HG03432 (cell line): ENCODE data around the gene SH3GLB1.
"Not testable (repeated sequence)": the region's sequence is repeated elsewhere in the genome, so short reads cannot be mapped to it uniquely, and the experiment has no call there.

ENCODE experiments used
- ATAC-seq: cut with Tn5 transposase; IDR thresholded peaks from one replicate; pipeline ENCODE4 v1.9.1; 2021; ENCODE audit warnings: mild to moderate bottlenecking, moderate library complexity; ENCODE audit not compliant: unreplicated experiment

Gene SH3GLB1

DNA sequence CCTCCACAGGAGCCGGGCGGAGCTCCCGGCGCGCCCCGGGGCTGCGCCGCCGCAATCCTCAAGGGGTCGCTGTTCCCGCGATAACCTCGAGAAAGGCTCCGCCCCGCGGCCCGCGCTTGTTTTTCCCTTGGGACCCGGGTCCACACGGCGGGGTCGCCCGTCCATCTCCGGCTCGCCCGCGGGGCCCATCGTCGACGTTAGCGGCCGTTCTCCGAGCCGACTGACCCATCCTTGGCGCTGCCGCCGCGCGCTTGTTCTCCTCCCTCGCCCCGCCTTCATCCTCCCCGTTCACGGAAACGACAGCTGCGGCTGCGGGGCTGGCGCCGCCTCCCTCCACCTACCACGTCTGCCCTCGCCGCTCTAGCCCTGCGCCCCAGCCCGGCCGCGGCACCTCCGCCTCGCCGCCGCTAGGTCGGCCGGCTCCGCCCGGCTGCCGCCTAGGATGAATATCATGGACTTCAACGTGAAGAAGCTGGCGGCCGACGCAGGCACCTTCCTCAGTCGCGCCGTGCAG lies at the start of gene SH3GLB1:
SH3GLB1 (plus strand) TSS at position 119 of the 514 bp plus-strand sequence; CDS start at position 443, 324 bp downstream.
- peak; percentile 89 for ATAC-seq

DNA sequence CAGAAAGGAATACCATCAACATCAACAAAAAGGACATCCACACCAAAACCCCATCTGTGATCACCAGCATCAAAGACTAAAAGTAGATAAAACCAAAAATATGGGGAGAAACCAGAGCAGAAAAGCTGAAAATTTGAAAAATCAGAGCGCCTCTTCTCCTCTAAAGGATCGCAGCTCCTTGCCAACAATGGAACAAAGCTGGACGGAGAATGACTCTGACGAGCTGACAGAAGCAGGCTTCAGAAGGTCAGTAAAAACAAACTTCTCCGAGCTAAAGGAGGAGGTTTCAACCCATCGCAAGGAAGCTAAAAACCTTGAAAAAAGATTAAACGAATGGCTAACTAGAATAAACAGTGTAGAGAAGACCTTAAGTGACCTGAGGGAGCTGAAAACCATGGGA lies 46.0 kb upstream of the SH3GLB1 start:
- not testable (repeated sequence) for ATAC-seq

DNA sequence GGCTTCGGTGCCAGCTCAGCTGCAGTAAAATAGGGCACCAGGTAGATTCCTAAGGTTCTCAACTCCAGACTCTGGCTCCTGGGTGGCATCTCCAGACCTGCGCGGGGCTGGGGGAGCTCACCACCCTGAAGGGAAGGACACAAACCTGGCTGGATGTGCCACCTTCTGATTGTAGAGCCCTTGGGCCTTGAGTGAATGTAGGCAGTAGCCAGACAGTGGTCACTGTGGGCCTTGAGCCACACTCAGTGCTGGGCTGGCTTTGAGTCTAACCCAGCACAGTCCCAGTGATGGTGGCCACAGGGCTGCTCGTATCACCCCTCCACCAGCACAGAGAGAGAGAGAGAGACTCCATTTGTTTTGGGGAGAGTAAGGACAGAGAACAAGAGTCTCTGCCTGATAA lies 38.0 kb upstream of the SH3GLB1 start:
- ATAC-seq, result no peak

DNA sequence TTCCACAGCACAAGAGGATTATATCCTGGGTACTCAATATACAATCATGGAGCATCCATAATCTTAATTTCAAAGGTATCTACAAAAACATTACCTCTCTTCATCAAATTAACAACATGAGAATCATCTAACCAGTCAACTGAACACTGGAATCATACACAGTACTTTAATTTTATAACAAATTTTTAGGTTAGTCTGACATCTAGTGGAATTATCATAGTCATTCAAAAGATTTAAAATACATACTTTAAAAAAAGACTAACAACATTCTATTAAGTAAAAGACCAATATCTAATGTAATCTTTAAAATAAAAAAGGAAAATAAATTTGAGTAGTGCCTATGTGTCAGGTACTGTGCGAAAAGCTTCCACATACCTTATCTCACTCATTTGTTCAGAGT lies 16.8 kb upstream of the SH3GLB1 start:
- ATAC-seq, result no peak

DNA sequence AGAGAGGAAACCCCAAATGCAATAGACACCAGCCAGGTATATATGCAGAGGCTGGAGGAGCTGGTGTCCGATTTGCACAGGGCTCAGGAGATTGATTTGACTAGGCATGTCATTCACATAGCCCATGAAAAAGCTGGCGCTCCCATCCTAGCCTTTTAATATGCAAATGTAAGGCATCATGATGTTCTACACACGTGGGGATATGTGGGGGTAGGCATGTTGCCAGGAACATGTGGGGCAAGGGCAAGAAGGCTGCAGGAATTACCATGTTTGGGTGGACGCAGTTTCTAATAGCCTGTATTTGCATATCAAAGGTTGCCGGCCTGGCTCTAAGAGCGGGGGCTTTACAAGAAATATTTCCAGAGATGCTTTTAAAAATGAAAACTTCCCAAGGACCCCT lies 11.7 kb upstream of the SH3GLB1 start:
- ATAC-seq, result no peak

- no peak for ATAC-seq
Observed at GRCh38 chr1:86695400-86695799, 9.0 kb upstream of the SH3GLB1 start.

- ATAC-seq, result no peak
Observed at GRCh38 chr1:86696522-86696921, 7.9 kb upstream of the SH3GLB1 start.

GRCh38 chr1:86699186-86699585 lies 5.2 kb upstream of the SH3GLB1 start:
- no peak for ATAC-seq

- ATAC-seq, result no peak
Observed at GRCh38 chr1:86701731-86702130, 2.6 kb upstream of the SH3GLB1 start.

- ATAC-seq, result not testable (repeated sequence)
Observed at GRCh38 chr1:86702954-86703494, 1.4 kb upstream of the SH3GLB1 start.

DNA sequence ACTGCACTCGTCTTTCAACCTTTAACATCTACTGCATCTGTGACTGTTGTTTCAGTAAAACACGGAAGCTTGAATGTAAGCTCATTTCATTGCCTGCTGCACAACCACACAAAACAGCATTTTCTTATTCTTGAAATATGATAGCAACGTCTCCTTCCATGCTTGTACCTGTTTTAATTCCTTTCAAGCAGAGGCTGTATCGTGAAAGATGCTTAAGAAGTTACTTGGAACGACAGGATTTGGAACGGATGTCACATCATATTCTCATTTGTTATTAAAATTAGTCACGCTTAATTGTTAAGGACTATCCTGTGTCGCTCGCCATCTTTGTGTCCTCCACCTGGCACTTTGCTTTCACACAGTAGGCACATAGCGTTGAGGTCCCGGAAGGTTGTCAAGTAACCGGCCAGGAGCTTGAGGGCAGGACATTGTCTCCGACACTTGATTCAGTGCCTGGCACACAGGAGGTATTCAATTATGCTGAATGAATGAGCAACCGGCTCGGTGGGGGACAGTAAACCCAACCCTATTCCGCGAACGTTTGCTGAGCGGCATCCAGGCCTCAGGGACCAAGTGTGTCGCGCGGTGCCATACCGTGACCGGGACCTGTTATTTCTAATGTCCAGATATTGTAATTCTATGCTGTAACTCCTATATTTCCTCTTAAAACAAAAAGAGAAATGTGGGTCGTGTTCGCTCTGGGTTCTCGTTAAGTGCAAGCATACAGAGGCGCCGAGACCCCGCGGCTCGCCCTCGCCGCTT lies 499 bp upstream of the SH3GLB1 start:
- peak; percentile 37 for ATAC-seq

- ATAC-seq, result peak; percentile 35
Observed at GRCh38 chr1:86704972-86705664, 742 bp downstream of the SH3GLB1 start.

- ATAC-seq, result no peak
Observed at GRCh38 chr1:86705665-86705985, 1.2 kb downstream of the SH3GLB1 start.

GRCh38 chr1:86706018-86706635 lies 1.8 kb downstream of the SH3GLB1 start:
- no peak for ATAC-seq

- ATAC-seq, result no peak
Observed at GRCh38 chr1:86708920-86709319, 4.5 kb downstream of the SH3GLB1 start.

- ATAC-seq, result no peak
Observed at GRCh38 chr1:86712088-86712860, 7.9 kb downstream of the SH3GLB1 start.

DNA sequence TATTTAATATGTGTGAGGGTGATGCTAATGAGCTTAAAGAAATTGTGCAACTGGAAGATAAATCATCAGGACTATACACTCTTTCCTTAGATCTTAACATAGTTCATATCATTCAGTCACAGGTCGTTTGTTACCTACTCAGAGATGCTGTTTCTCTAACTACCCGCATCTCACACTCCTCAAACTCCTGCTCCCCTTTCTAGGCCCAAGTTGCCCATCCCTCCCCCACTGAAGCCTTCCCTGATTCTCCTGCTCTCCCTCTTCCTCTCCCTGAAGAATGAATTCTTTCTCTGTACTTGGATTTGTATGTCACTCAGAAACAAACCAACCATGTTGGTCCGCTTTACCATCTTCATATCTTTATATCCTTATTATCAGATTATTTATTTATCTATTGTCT lies 9.1 kb downstream of the SH3GLB1 start:
- ATAC-seq, result no peak

GRCh38 chr1:86714159-86714558 lies 9.8 kb downstream of the SH3GLB1 start:
- ATAC-seq, result peak; percentile 31

DNA sequence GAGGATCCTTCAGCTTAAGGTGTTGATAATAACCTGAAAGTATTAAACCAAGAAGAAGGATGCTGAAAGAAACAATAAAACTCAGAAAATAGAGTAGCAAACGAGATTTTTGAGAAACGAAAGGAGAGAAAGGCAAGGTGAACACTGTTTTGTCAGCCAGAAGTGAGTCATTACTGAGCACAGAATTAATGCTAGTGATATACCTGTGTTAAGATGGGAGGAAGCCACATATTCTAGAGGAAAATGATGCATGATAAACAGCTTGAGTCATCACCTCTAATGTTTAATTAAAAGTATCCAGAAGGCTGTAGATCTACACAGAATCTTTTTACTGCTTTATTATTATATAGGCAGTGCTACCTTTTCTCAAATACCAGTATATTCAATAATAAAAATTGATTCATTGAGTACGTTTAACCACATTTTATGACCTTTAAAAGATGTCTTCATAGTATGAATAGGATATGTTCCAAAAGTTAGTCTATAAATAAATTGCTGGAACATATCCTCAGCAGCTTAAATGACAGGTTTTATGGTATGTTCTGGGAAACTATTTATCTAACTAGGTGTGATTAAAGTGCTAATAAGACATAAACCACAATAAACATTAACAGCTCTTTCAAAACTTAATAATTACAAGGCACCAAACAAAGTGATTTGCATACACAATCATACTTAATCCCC lies 10.3 kb downstream of the SH3GLB1 start:
- peak; percentile 59 for ATAC-seq

GRCh38 chr1:86718786-86719185 lies 14.4 kb downstream of the SH3GLB1 start:
- ATAC-seq, result no peak
